ENCODE measurements around the gene DLD. TPM values are rescaled to one million over a fixed set of nuclear protein-coding genes. Genes with fewer than 3 reads are reported as not detected.

The DLD gene
- total RNA-seq, 2 experiments from 2014 or later = 43.8 to 82.3 TPM

- intact Hi-C loops (cut with micrococcal nuclease; ENCODE audit: unreplicated experiment) = no loop called here
- POLR2A ChIA-PET = interaction anchor here (1.2 kb wide), 1 partner anchor 9 kb away, joined by 4 read pairs; no protein-coding TSS in a partner anchor
- no TSS peak for BruUV-seq (replicated peaks)
Measured at GRCh38 chr7:107907790-107908189, 16.8 kb downstream of the DLD start.

DNA sequence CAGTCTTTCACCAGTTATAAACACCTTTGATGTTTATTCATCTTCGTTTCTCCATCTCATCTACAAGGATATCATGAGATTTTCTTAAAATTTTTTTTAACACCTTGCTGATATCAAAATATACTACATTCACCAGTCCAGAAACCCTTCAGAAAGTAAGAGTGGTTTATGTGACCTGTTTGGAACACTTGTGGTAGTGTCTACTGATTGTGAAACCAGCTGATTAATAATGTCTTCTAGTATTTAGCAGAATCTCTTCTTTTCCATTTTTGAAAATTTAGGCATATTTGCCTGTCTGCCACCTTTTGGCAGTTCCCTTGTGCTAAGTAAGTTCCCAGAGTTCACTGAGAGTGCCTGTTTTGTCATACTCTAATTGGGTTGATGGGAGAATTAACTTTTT, 18.5 kb downstream of the DLD start:
- peaks cover 100% of the 10 kb centered on the region for H3K36me3 ChIP-seq (ENCODE audit: insufficient read depth, low read length)
- H2AFZ ChIP-seq (ENCODE audit: low read length) = no peak overlapping the region
- intact Hi-C loops (cut with micrococcal nuclease; ENCODE audit: unreplicated experiment) = no loop called here

More at GRCh38 chr7:107907790-107908189, 16.8 kb downstream of the DLD start:
- no peaks in the 10 kb centered on the region for H3K4me1 ChIP-seq (ENCODE audit: insufficient read depth, low read length, poor library complexity, severe bottlenecking)
- H3K4me3 ChIP-seq (ENCODE audit: low read depth, low read length, poor library complexity, severe bottlenecking) = no peak overlapping the region
- no peak overlapping the region for H3K4me2 ChIP-seq (ENCODE audit: low read length)
- peaks cover 99% of the 10 kb centered on the region for H3K36me3 ChIP-seq (ENCODE audit: insufficient read depth, low read length)
- no peaks in the 10 kb centered on the region for H3K9me2 ChIP-seq (ENCODE audit: insufficient read depth, low read length)
- H4K20me1 ChIP-seq (ENCODE audit: insufficient read depth, low read length) = no peaks in the 10 kb centered on the region; the same call in 1 of the 2 replicates
- TF ChIP-seq, protein P1, sequence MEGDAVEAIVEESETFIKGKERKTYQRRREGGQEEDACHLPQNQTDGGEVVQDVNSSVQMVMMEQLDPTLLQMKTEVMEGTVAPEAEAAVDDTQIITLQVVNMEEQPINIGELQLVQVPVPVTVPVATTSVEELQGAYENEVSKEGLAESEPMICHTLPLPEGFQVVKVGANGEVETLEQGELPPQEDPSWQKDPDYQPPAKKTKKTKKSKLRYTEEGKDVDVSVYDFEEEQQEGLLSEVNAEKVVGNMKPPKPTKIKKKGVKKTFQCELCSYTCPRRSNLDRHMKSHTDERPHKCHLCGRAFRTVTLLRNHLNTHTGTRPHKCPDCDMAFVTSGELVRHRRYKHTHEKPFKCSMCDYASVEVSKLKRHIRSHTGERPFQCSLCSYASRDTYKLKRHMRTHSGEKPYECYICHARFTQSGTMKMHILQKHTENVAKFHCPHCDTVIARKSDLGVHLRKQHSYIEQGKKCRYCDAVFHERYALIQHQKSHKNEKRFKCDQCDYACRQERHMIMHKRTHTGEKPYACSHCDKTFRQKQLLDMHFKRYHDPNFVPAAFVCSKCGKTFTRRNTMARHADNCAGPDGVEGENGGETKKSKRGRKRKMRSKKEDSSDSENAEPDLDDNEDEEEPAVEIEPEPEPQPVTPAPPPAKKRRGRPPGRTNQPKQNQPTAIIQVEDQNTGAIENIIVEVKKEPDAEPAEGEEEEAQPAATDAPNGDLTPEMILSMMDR (conservative IDR thresholded peaks at IDR 0.05; ENCODE audit: low read length) = no peak
- TF ChIP-seq EZH2phosphoT487 (IDR thresholded peaks at IDR 0.05; ENCODE audit: borderline replicate concordance, low read depth, low read length) = no peak
- DNase-seq (ENCODE audit: low spot score) = no peak
- H3K79me2 ChIP-seq (ENCODE audit: insufficient read depth, low read depth, low read length) = peaks cover 10% of the 10 kb centered on the region; the same call in 1 of the 2 replicates
- no peak overlapping the region for H3K27ac ChIP-seq (ENCODE audit: low read depth, low read length, poor library complexity, severe bottlenecking)
- no peak overlapping the region for H2AFZ ChIP-seq (ENCODE audit: low read length)
- CTCF ChIA-PET (ENCODE audit: unreplicated experiment) = no interaction called here
- 0 out of 2 replicates have a peak, but pooled peaks cover 4% of the 10 kb centered on the region for H3K9me3 ChIP-seq (ENCODE audit: low read length)

DNA sequence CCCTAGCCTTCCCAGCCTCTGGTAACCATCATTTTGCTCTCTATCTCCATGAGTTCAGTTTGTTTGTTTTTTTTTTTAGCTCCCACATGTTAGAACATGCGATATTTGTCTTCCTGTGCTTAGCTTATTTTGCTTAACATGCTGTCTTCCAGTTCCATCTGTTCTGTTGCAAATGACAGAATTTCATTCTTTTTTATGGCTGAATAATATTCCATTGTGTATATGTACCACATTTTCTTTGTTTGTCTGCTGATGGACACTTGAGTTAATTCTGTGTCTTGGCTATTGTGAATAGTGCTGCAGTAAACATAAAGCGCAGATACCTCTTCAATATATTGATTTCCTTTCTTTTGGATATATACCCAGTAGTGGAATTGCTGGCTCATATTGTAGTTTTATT, 21.0 kb downstream of the DLD start:
- 0 out of 2 replicates have a peak, but pooled peaks cover 4% of the 10 kb centered on the region for H3K9me3 ChIP-seq (ENCODE audit: low read length)
- no peak overlapping the region for H3K27ac ChIP-seq (ENCODE audit: low read depth, low read length, poor library complexity, severe bottlenecking)
- no peak overlapping the region for H3K4me3 ChIP-seq (ENCODE audit: low read depth, low read length, poor library complexity, severe bottlenecking)
- no peak for TF ChIP-seq EZH2phosphoT487 (IDR thresholded peaks at IDR 0.05; ENCODE audit: borderline replicate concordance, low read depth, low read length)
- TF ChIP-seq, protein P1 (conservative IDR thresholded peaks at IDR 0.05; ENCODE audit: low read length) = no peak
- H2AFZ ChIP-seq (ENCODE audit: low read length) = no peak overlapping the region
- CTCF ChIA-PET (ENCODE audit: unreplicated experiment) = no interaction called here
- H3K79me2 ChIP-seq (ENCODE audit: insufficient read depth, low read depth, low read length) = peaks cover 30% of the 10 kb centered on the region; the same call in 1 of the 2 replicates
- H3K9me2 ChIP-seq (ENCODE audit: insufficient read depth, low read length) = no peaks in the 10 kb centered on the region
- BruUV-seq (replicated peaks) = no TSS peak
- H3K36me3 ChIP-seq (ENCODE audit: insufficient read depth, low read length) = peaks cover 98% of the 10 kb centered on the region
- no peak overlapping the region for H3K4me2 ChIP-seq (ENCODE audit: low read length)
- no peak for DNase-seq (ENCODE audit: low spot score)
- no peaks in the 10 kb centered on the region for H3K4me1 ChIP-seq (ENCODE audit: insufficient read depth, low read length, poor library complexity, severe bottlenecking)
- intact Hi-C loops (cut with micrococcal nuclease; ENCODE audit: unreplicated experiment) = no loop called here
- H4K20me1 ChIP-seq (ENCODE audit: insufficient read depth, low read length) = no peaks in the 10 kb centered on the region; the same call in 1 of the 2 replicates
- POLR2A ChIA-PET = interaction anchor here (1.1 to 1.4 kb wide), 4 partner anchors 12 to 184 kb away, joined by 3 to 4 read pairs (median 4); no protein-coding TSS in a partner anchor

More for the DNA sequence above, 18.5 kb downstream of the DLD start:
- Histone ChIP-seq H3K4me1 (ENCODE audit: insufficient read depth, low read length, poor library complexity, severe bottlenecking) (no peaks in the 10 kb centered on the region), H3K79me2 (ENCODE audit: insufficient read depth, low read depth, low read length) (peaks cover 26% of the 10 kb centered on the region; the same call in 1 of the 2 replicates), H4K20me1 (ENCODE audit: insufficient read depth, low read length) (no peaks in the 10 kb centered on the region; the same call in 1 of the 2 replicates), H3K4me3 (ENCODE audit: low read depth, low read length, poor library complexity, severe bottlenecking) (no peak overlapping the region), H3K27ac (ENCODE audit: low read depth, low read length, poor library complexity, severe bottlenecking) (no peak overlapping the region), H3K9me3 (ENCODE audit: low read length) (0 out of 2 replicates have a peak, but pooled peaks cover 4% of the 10 kb centered on the region), H3K9me2 (ENCODE audit: insufficient read depth, low read length) (no peaks in the 10 kb centered on the region), H3K4me2 (ENCODE audit: low read length) (no peak overlapping the region)
- BruUV-seq (replicated peaks) = no TSS peak
- DNase-seq (ENCODE audit: low spot score) = no peak
- TF ChIP-seq, protein P1 (conservative IDR thresholded peaks at IDR 0.05; ENCODE audit: low read length) = no peak
- POLR2A ChIA-PET = interaction anchor here (1.6 kb wide), 1 partner anchor 10 kb away, joined by 8 read pairs; no protein-coding TSS in a partner anchor
- CTCF ChIA-PET (ENCODE audit: unreplicated experiment) = no interaction called here
